ENCODE measurements around the gene ATN1.

Gene ATN1

DNA sequence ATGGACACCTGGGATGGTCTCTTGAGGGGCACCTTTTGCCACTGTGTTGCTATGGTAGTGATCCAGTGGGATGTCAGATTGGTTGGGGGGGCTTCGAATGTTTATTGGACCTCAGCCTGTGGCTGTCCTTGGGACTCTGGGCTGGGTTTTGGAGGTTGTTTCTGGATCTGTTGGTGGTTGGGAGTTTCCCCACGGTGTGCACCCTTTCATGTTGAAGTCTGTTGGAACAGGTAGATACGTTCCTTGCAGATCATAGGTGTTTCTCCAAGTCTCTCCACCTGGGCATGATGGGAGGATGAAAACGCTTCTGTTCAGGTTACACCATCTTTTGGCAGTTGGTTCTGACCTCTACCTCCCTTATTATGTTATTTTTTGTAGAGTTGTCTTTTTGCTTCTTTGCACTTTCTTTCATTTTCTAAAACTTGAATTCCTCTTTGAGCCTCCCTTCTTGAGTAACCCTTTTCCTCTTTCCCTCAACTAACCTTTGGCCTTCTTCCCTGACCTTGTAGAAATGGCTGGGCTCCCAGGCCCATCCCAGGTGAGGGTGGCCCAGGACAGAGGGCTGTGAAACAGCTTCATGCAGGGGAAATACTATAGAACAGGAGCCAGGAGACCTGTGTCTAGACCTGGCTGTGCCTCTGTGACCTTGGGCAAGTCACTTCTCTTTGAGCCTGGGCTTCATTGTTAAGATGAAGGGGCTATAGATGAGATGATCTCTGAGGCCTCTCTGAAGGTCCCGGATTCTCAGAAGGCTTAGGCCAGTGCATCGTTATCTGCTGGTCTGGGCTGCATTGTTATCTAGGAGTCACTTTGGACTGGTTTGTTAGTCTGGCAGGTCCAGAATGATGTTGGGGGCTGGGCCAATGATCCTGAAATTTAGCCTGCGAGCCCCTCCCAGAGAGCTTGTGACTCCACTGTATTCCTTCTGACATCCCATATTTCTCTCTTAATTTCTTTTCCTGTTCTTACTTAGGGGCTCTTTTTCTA is 2.0 kb downstream of the ATN1 start:
- Histone ChIP-seq H3K4me3 (replicated peaks; ENCODE audit: low read depth, low read length) (peak overlapping the region; percentile 89; the same call in 1 of the 2 replicates), H3K27me3 (replicated peaks; ENCODE audit: control insufficient read depth, insufficient read depth, low read length) (no peaks in the 10 kb centered on the region), H3K36me3 (ENCODE audit: control insufficient read depth, insufficient read depth, low read length) (peaks cover 5% of the 10 kb centered on the region)
- TF ChIP-seq CTCF (IDR thresholded peaks at IDR 0.05; ENCODE audit: insufficient read depth, low read length, poor library complexity, severe bottlenecking): no peak
- DNase-seq (ENCODE audit: extremely low read depth, insufficient read length): no peak

- DNase-seq (ENCODE audit: extremely low read depth, insufficient read length): no peak
- TF ChIP-seq CTCF (IDR thresholded peaks at IDR 0.05; ENCODE audit: insufficient read depth, low read length, poor library complexity, severe bottlenecking): no peak
- no peak overlapping the region for H3K4me3 ChIP-seq (replicated peaks; ENCODE audit: low read depth, low read length)
- no peaks in the 10 kb centered on the region for H3K27me3 ChIP-seq (replicated peaks; ENCODE audit: control insufficient read depth, insufficient read depth, low read length)
- peaks cover 14% of the 10 kb centered on the region for H3K36me3 ChIP-seq (ENCODE audit: control insufficient read depth, insufficient read depth, low read length)
Observed at GRCh38 chr12:6932766-6933165, 5.0 kb downstream of the ATN1 start.

DNA sequence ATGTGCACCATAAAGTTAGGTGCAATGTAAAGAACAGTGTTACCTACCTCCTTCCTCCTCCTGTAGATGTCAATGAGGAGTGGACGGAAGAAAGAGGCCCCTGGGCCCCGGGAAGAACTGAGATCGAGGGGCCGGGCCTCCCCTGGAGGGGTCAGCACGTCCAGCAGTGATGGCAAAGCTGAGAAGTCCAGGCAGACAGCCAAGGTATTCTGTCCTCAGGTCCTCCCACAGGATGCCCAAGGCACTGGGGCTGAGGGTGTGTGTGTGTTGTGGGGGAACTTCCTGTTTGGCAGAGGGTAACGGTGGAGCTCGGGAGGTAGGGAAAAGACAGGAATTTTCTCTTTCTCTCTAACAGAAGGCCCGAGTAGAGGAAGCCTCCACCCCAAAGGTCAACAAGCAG is 6.4 kb downstream of the ATN1 start:
- Histone ChIP-seq H3K36me3 (ENCODE audit: control insufficient read depth, insufficient read depth, low read length) (peaks cover 14% of the 10 kb centered on the region), H3K27me3 (replicated peaks; ENCODE audit: control insufficient read depth, insufficient read depth, low read length) (no peaks in the 10 kb centered on the region), H3K4me3 (replicated peaks; ENCODE audit: low read depth, low read length) (no peak overlapping the region)
- DNase-seq (ENCODE audit: extremely low read depth, insufficient read length): no peak
- no peak for TF ChIP-seq CTCF (IDR thresholded peaks at IDR 0.05; ENCODE audit: insufficient read depth, low read length, poor library complexity, severe bottlenecking)

GRCh38 chr12:6935371-6936193 is 7.8 kb downstream of the ATN1 start:
- Histone ChIP-seq H3K36me3 (ENCODE audit: control insufficient read depth, insufficient read depth, low read length) (peaks cover 14% of the 10 kb centered on the region), H3K27me3 (replicated peaks; ENCODE audit: control insufficient read depth, insufficient read depth, low read length) (no peaks in the 10 kb centered on the region), H3K4me3 (replicated peaks; ENCODE audit: low read depth, low read length) (peak overlapping the region; percentile 5)
- no peak for TF ChIP-seq CTCF (IDR thresholded peaks at IDR 0.05; ENCODE audit: insufficient read depth, low read length, poor library complexity, severe bottlenecking)
- DNase-seq (ENCODE audit: extremely low read depth, insufficient read length): no peak

- peak overlapping the region; percentile 90 for H3K4me3 ChIP-seq (replicated peaks; ENCODE audit: low read depth, low read length)
- no peak for TF ChIP-seq CTCF (IDR thresholded peaks at IDR 0.05; ENCODE audit: insufficient read depth, low read length, poor library complexity, severe bottlenecking)
- H3K36me3 ChIP-seq (ENCODE audit: control insufficient read depth, insufficient read depth, low read length): peaks cover 14% of the 10 kb centered on the region
- DNase-seq (ENCODE audit: extremely low read depth, insufficient read length): no peak
- H3K27me3 ChIP-seq (replicated peaks; ENCODE audit: control insufficient read depth, insufficient read depth, low read length): no peaks in the 10 kb centered on the region
Observed at GRCh38 chr12:6936194-6936635, 8.5 kb downstream of the ATN1 start.
